Umbilical cord (tissue), 2 donors: Measurements from ENCODE around the gene DR1. TPM values are rescaled to one million over a fixed set of nuclear protein-coding genes. Genes with fewer than 3 reads are reported as not detected.
A peak's percentile ranks its signal among the peaks of the same experiment; 100 is the strongest.
"Not testable (repeated sequence)": the region's sequence is repeated elsewhere in the genome, so short reads cannot be mapped to it uniquely, and the experiment has no call there.

Source experiments
- DNase-seq: peaks from one replicate; pipeline ENCODE4 v3.0.0-alpha.2; 2015; ENCODE audit warnings: low spot score
- total RNA-seq: library from RNA; depleted of rRNA; stranded (reverse); fragments of >200 nt; gene quantifications from one replicate; pipeline ENCODE4 v1.2.3, GENCODE V29; 2014; ENCODE audit warnings: low replicate concordance; ENCODE audit not compliant: insufficient read depth

DR1 gene
- total RNA-seq, 1 donor from 2014 or later = 30.6 TPM

- DNase-seq = no peak
Measured at GRCh38 chr1:93384656-93385055, 38.9 kb downstream of the DR1 start.

- not testable (repeated sequence) for DNase-seq
Measured at GRCh38 chr1:93386268-93386667, 40.6 kb downstream of the DR1 start.

- DNase-seq = no peak
Measured at GRCh38 chr1:93394514-93394913, 48.8 kb downstream of the DR1 start.

- no peak for DNase-seq
Measured at GRCh38 chr1:93395195-93395594, 49.5 kb downstream of the DR1 start.

DNA sequence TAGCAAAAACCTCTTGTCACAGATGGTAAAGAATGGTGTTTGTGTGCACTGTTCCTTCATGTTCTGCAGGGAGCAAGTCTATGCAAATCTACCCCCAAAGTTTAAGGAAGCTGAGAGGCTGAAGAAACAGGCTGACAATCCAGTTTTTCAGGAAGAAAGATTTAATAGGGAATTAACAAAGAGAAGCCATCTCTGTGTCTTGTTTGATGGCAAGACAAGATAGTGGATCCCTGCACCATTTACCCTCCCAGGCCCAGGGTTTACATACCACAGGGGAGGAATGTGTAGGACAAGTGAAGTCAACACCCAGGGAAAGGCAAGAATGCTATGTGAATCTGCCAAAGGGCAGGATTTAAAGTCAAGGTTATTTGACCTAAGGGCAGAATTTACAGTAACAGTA, 54.1 kb downstream of the DR1 start:
- peak; percentile 42 for DNase-seq

GRCh38 chr1:93408203-93408602, 62.5 kb downstream of the DR1 start:
- no peak for DNase-seq

- no peak for DNase-seq
Measured at GRCh38 chr1:93411000-93411399, 65.3 kb downstream of the DR1 start.

- no peak for DNase-seq
Measured at GRCh38 chr1:93414749-93415148, 69.0 kb downstream of the DR1 start.

DNA sequence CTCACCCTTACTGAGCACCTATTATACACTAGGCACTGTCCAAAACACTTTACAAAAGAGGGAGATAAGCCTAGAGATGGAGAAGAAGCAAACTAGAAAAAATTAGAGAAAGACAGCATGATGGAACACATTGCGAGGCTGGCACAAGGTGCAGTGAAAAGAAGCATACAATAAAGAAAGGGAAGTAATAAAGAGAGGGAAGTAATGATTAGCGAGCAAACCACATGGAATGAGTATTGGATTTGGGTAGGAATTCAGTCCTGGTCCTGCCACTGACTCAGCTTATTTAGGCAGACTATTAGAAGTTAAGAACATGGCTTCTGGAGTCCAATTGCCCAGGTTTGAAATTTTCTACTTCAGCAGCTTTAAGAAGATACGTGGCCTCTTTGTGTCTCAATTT, 69.6 kb downstream of the DR1 start:
- DNase-seq = no peak

GRCh38 chr1:93416183-93416582, 70.5 kb downstream of the DR1 start:
- no peak for DNase-seq

Other genes starting within 250 kb of the DR1 start
- gene TMED5, start 165.5 kb upstream of the DR1 start, total RNA-seq = 46.5 TPM
- gene CCDC18, start 165.2 kb upstream of the DR1 start, total RNA-seq = 2.4 TPM
- gene FNBP1L, start 102.2 kb downstream of the DR1 start, total RNA-seq = 33.5 TPM